Activated CD8-positive, alpha-beta T cell treated with anti-CD3 and anti-CD28 coated beads, Interleukin-2, amount 10 ng/mL, durations not matched to agents 7 days and 5 days (primary cell): Measurements from ENCODE around the gene TSBP1. TPM values are rescaled to one million over a fixed set of nuclear protein-coding genes. Genes with fewer than 3 reads are reported as not detected.

Source experiments
- total RNA-seq, 2 experiments: library from RNA; stranded (reverse); gene quantifications; one replicate each; pipeline ENCODE4 v1.2.3, GENCODE V29; 2021

Gene TSBP1
- total RNA-seq, 2 experiments from 2014 or later, result not detected

Other genes with a start within 250 kb of the TSBP1 start
- 100 to 1,000 TPM; 107 to 117 TPM for gene ATF6B, start 243.7 kb downstream of the TSBP1 start, total RNA-seq
- gene FKBPL, start 241.6 kb downstream of the TSBP1 start, total RNA-seq, result 1 to 10 TPM; 7.0 to 8.5 TPM
- gene PRRT1, start 220.0 kb downstream of the TSBP1 start, total RNA-seq, result under 1 TPM; 0.37 to 0.45 TPM
- 10 to 100 TPM; 15.4 to 17.1 TPM for gene PPT2, start 217.8 kb downstream of the TSBP1 start, total RNA-seq
- 10 to 100 TPM in 1 of 2 experiments, 1 to 10 TPM in 1; 9.8 to 12.2 TPM for gene EGFL8, start 207.3 kb downstream of the TSBP1 start, total RNA-seq
- gene AGPAT1, start 195.8 kb downstream of the TSBP1 start, total RNA-seq, result 10 to 100 TPM; 40.4 to 46.6 TPM
- 10 to 100 TPM; 40.4 to 43.3 TPM for gene RNF5, start 193.5 kb downstream of the TSBP1 start, total RNA-seq
- gene AGER, start 187.7 kb downstream of the TSBP1 start, total RNA-seq, result 10 to 100 TPM; 27.8 to 29.9 TPM
- 10 to 100 TPM; 60.5 to 68.5 TPM for gene PBX2, start 181.7 kb downstream of the TSBP1 start, total RNA-seq
- 100 to 1,000 TPM; 216 to 223 TPM for gene GPSM3, start 179.3 kb downstream of the TSBP1 start, total RNA-seq
- under 1 TPM; 0.44 to 0.55 TPM for gene NOTCH4, start 147.8 kb downstream of the TSBP1 start, total RNA-seq
- not detected for gene BTNL2, start 35.3 kb upstream of the TSBP1 start, total RNA-seq
- 10 to 100 TPM; 30.9 to 31.3 TPM for gene HLA-DRA, start 68.0 kb upstream of the TSBP1 start, total RNA-seq
- gene HLA-DRB5, start 158.4 kb upstream of the TSBP1 start, total RNA-seq, result 10 to 100 TPM; 15.0 to 16.9 TPM
- 10 to 100 TPM; 46.0 to 50.7 TPM for gene HLA-DRB1, start 217.9 kb upstream of the TSBP1 start, total RNA-seq